GM23248 (cell line): ENCODE data around the gene PTPRK.

Experiments used
- EZH2 ChIP-seq: fragments of 200-600 bp; sonication (generic); IDR thresholded peaks from 2 replicates; pipeline ENCODE4 v1.6.1; 2018; ENCODE audit warnings: antibody characterized with exemption, mild to moderate bottlenecking; ENCODE audit not compliant: insufficient read depth, poor library complexity, severe bottlenecking
- EZH2phosphoT487 ChIP-seq: fragments of 200-600 bp; sonication (generic); IDR thresholded peaks from 2 replicates; pipeline ENCODE4 v1.6.1; 2018; ENCODE audit warnings: antibody characterized with exemption, moderate library complexity, mild to moderate bottlenecking, low read depth; ENCODE audit not compliant: insufficient read depth

GRCh38 chr6:127939442-127940066 is 580.8 kb downstream of the PTPRK start:
- TF ChIP-seq EZH2phosphoT487: no peak
- no peak for TF ChIP-seq EZH2
